ENCODE measurements around the gene PRDM16.

The PRDM16 gene

DNA sequence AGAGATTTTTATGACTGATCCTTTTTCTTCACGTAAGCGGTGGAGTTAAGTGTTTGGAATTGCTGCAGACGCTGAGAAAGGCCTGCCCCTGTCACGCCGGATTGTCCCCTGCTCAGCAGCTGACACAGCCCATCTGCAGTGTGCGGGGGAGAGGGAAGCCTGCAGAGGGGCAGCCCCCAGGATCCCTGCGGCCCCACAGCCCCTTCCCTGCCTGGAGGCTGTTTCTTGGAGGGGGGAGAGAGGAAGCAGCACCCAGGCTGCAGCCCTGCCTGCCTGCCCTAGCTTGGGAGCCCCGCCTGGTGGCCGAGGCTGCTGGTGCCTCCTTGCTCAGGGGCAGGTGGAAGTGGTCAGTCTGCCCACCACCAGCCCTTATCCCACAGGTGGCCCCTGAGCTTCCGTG lies 50.7 kb downstream of the PRDM16 start:
- Histone ChIP-seq H3K27me3 (ENCODE audit: insufficient read depth, low read length) (peaks cover 23% of the 10 kb centered on the region), H3K4me3 (ENCODE audit: low read length) (no peak overlapping the region), H3K36me3 (ENCODE audit: insufficient read depth, low read length) (no peaks in the 10 kb centered on the region), H3K4me1 (ENCODE audit: insufficient read depth, low read length) (peaks cover 3% of the 10 kb centered on the region), H2AFZ (ENCODE audit: low read depth, low read length) (no peak overlapping the region), H3K9me3 (ENCODE audit: low read length) (no peaks in the 10 kb centered on the region)

DNA sequence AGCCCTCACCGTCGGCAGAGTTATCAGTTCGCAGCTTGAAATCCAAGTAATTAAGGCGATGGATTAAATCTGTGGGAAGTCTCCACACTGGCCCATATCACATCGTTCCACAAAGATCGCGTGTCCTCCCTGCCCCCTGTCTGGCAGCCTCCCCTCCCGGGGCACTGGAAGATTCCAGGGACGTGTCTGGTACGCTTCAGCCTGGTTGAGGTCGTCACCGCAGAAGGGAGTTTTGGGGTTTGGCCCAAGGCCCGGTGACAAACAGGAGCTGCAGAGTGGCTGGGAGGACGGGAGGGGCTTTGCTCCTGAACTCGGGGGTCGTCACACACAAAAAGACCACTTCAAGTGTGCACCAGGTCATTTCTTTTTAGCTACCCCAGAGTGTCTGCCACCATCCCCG lies 51.1 kb downstream of the PRDM16 start:
- Histone ChIP-seq H3K4me3 (ENCODE audit: low read length) (no peak overlapping the region), H3K36me3 (ENCODE audit: insufficient read depth, low read length) (no peaks in the 10 kb centered on the region), H3K9me3 (ENCODE audit: low read length) (no peaks in the 10 kb centered on the region), H3K27me3 (ENCODE audit: insufficient read depth, low read length) (peaks cover 23% of the 10 kb centered on the region), H2AFZ (ENCODE audit: low read depth, low read length) (no peak overlapping the region), H3K4me1 (ENCODE audit: insufficient read depth, low read length) (peaks cover 3% of the 10 kb centered on the region)

DNA sequence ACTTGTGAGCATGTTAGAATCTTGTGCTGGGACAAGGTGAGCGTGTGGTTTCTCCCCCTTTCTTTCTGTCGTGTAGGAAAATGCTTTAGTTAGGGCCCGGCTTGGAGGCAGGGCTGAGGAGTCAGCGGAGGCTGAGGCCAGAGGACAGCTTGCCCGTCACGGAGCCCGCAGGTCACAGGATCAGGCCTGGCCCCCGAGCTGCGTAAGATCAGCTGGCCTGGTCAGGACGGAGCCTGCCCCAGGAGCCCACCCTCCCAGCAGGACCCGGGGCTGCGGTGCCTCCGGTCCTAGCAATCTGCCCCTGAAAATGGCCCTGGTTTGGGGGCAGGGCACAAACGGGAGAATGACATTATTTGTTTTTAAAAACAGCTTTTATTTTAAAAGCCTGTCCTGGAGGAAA lies 52.0 kb downstream of the PRDM16 start:
- no peak overlapping the region for H2AFZ ChIP-seq (ENCODE audit: low read depth, low read length)
- H3K4me1 ChIP-seq (ENCODE audit: insufficient read depth, low read length), result peaks cover 3% of the 10 kb centered on the region
- no peak overlapping the region for H3K4me3 ChIP-seq (ENCODE audit: low read length)
- peaks cover 23% of the 10 kb centered on the region for H3K27me3 ChIP-seq (ENCODE audit: insufficient read depth, low read length)
- no peaks in the 10 kb centered on the region for H3K9me3 ChIP-seq (ENCODE audit: low read length)
- no peaks in the 10 kb centered on the region for H3K36me3 ChIP-seq (ENCODE audit: insufficient read depth, low read length)

DNA sequence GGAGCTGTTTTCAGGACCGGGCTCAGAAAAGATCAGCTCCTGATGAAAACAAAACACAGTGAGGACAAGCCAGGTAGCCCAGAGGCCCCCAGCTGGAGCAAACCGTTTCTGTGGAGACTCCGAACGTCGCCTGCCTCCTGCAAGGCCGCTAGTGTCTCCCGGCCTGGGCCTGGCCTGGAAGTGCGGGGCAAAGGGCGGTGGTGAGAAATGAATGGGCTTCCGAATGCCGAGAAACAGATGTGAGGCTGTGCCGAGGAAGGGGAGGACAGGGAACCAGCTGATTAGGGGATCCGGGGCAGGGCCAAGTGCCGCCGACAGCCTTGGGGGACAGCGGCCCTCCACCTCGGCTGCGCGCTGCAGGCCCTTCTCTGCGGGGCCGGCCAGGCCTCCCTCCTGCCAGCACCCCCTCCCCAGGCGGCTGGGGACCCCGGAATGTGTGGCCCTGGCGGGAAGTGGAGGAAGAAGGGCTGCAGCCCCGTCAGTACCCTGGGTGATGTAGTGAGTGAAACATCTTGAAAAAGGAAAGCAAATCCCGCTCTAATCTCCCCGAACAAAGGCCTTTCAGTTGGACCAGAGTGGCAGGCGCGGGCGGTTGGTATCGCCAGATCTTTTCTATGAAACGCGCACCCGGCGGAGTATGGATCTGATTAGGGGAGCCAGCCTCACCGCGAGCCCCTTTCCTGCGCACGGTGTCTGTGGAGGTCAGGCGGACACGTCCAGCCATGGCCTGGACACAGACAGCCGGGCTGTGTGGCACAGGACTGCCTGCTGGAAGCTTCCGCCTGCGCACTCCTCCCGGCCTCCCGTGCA lies 52.6 kb downstream of the PRDM16 start:
- Histone ChIP-seq H3K36me3 (ENCODE audit: insufficient read depth, low read length) (no peaks in the 10 kb centered on the region), H3K27me3 (ENCODE audit: insufficient read depth, low read length) (peaks cover 26% of the 10 kb centered on the region), H3K4me1 (ENCODE audit: insufficient read depth, low read length) (peaks cover 3% of the 10 kb centered on the region), H3K4me3 (ENCODE audit: low read length) (no peak overlapping the region), H3K9me3 (ENCODE audit: low read length) (no peaks in the 10 kb centered on the region), H2AFZ (ENCODE audit: low read depth, low read length) (no peak overlapping the region)

DNA sequence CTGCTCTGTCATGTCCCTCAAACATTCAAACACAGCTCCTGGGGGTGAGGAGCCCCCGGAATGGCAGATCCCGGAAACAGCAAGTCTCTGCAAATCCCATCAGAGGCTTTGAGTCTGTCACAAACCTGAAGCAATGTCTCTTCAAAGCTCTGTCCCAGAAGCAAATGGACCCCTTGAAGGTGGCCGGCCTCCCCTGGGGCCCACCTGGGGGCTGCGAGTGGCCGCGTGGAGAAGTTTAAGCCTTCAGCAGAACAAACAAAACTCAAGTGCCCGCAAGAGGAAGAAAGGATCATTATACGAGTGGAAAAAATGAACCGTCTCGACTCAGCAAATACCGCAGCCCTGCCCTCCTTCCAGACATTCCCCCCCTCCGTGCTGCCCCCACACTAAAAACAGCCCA lies 53.3 kb downstream of the PRDM16 start:
- peaks cover 33% of the 10 kb centered on the region for H3K27me3 ChIP-seq (ENCODE audit: insufficient read depth, low read length)
- no peak overlapping the region for H3K4me3 ChIP-seq (ENCODE audit: low read length)
- peaks cover 3% of the 10 kb centered on the region for H3K4me1 ChIP-seq (ENCODE audit: insufficient read depth, low read length)
- no peaks in the 10 kb centered on the region for H3K9me3 ChIP-seq (ENCODE audit: low read length)
- no peak overlapping the region for H2AFZ ChIP-seq (ENCODE audit: low read depth, low read length)
- H3K36me3 ChIP-seq (ENCODE audit: insufficient read depth, low read length), result no peaks in the 10 kb centered on the region

DNA sequence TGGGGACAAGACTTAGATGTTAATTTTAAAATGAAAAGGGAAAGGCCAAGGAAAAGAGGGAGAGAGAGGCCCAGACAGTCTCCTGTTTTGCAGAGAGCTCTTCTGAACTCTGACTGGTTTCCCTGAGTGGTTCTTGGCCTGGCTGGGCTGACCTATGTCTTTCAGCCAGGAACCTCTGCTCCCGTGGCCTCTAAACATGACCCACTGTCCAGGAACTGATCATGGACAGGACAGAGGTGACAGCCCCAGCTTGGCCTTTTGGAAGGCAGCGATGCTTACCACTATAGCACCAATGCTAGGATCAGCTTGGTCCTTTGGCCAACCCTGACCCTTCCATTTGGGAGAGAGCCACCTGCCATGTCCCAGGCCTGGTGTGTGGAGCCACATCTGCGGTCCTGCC lies 55.2 kb downstream of the PRDM16 start:
- no peak overlapping the region for H3K4me3 ChIP-seq (ENCODE audit: low read length)
- H3K9me3 ChIP-seq (ENCODE audit: low read length), result no peaks in the 10 kb centered on the region
- H3K36me3 ChIP-seq (ENCODE audit: insufficient read depth, low read length), result no peaks in the 10 kb centered on the region
- no peak overlapping the region for H2AFZ ChIP-seq (ENCODE audit: low read depth, low read length)
- peaks cover 3% of the 10 kb centered on the region for H3K4me1 ChIP-seq (ENCODE audit: insufficient read depth, low read length)
- H3K27me3 ChIP-seq (ENCODE audit: insufficient read depth, low read length), result peaks cover 39% of the 10 kb centered on the region

DNA sequence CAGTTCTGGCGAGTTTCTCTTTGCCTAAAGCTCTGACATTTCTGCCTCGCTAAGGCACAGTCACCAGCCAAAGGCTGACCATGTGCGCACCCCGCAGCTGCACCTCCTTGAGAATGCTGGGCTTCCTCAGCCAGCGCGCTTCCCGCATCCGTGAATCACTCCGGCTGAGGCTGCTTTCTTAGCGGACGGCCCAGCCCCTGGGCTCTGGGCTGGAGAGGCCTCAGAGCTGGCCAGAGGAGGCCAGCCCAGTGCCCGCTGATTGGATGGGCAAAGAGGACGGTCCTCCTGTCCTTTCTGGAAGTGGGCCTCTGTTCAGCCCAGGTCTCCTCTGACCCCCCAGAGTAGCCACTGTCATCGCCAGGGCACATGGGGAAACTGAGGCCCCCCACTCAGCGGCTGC lies 56.1 kb downstream of the PRDM16 start:
- Histone ChIP-seq H3K27me3 (ENCODE audit: insufficient read depth, low read length) (peaks cover 33% of the 10 kb centered on the region), H3K4me1 (ENCODE audit: insufficient read depth, low read length) (peaks cover 2% of the 10 kb centered on the region), H2AFZ (ENCODE audit: low read depth, low read length) (no peak overlapping the region), H3K9me3 (ENCODE audit: low read length) (no peaks in the 10 kb centered on the region), H3K4me3 (ENCODE audit: low read length) (no peak overlapping the region), H3K36me3 (ENCODE audit: insufficient read depth, low read length) (no peaks in the 10 kb centered on the region)

DNA sequence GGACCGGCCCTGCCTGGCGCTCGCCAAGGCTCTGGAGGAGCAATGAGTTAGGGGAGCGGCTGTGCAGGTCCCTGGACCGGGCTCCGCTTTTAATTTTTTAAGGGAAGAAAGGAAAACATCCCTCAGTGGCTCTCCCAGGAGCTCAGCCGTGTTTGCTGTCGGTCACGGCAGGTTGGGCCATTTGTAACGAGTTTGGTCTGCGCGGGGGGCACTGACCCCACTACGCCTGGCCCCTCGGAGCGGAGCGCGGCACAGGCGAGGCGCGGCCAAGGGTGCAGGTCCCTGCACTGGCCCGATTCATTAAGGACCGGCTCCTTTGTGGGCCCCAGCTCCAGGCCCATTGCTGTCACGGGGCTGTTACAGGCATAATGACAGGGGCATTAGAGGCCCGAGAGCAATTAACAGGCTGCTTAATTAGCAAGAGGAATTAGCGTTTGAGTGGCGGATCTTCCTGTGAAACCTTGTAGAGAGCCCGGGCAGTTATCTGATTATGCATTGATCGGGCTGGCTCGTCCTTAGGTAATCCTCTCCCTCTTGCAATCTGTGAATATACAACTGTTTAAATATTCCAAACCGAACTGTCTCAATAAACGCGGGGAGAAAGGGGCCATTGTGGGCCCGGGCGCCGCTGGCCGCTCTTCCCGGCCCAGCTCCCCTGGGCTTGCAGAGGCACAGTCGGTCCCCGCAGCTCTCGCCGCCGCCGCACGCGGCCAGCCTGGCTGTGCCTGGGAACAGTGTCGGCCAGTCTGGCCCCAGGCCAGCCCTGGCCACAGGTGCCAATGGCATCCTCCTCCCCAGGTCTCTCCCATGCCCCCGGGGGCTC lies 56.8 kb downstream of the PRDM16 start:
- no peaks in the 10 kb centered on the region for H3K36me3 ChIP-seq (ENCODE audit: insufficient read depth, low read length)
- no peak overlapping the region for H2AFZ ChIP-seq (ENCODE audit: low read depth, low read length)
- H3K4me3 ChIP-seq (ENCODE audit: low read length), result no peak overlapping the region
- H3K27me3 ChIP-seq (ENCODE audit: insufficient read depth, low read length), result peaks cover 32% of the 10 kb centered on the region
- H3K9me3 ChIP-seq (ENCODE audit: low read length), result no peaks in the 10 kb centered on the region
- H3K4me1 ChIP-seq (ENCODE audit: insufficient read depth, low read length), result no peaks in the 10 kb centered on the region

DNA sequence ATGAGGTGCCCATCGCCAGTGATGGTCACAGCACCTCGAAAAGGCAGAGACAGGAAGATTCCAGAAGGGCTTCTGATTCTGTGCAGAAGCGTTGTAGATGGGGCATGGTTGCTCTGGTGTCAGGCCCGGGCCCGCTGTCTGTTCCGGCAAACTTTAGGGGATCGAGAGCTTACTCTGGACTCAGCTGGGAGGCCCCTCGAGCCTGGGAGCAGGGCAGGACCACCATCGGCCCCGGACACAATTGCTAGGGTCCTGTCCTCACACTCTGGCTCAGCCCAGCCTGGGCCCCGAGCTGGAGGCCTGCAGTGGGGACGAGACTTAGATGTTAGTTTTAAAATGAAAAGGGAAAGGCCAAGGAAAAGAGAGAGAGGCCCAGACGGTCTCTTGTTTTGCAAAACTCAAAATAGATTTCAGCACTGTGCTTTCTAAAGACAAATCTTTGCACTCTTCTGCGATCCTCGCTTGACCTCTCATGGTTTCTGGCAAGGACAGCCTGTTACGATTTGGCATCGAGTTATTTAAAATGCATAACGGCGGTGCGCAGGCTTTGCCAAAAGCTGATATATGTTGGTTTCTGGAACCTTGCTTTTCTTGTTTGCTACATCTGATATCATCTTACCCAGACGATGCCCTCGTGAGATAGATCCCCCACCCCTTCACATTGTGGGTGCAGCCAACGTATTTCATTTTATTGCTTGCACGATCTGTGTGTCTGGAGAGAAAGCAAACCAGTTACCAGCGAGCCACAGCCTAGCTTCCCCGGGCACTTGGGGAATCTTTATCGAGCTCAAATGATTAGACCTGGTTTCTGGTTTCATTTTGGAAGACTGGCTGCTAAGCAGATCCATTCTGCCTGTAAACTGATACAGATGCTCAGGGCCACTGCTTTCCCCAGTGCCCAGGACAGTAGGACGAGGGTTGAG lies 58.0 kb downstream of the PRDM16 start:
- H3K36me3 ChIP-seq (ENCODE audit: insufficient read depth, low read length), result no peaks in the 10 kb centered on the region
- no peaks in the 10 kb centered on the region for H3K4me1 ChIP-seq (ENCODE audit: insufficient read depth, low read length)
- no peak overlapping the region for H3K4me3 ChIP-seq (ENCODE audit: low read length)

DNA sequence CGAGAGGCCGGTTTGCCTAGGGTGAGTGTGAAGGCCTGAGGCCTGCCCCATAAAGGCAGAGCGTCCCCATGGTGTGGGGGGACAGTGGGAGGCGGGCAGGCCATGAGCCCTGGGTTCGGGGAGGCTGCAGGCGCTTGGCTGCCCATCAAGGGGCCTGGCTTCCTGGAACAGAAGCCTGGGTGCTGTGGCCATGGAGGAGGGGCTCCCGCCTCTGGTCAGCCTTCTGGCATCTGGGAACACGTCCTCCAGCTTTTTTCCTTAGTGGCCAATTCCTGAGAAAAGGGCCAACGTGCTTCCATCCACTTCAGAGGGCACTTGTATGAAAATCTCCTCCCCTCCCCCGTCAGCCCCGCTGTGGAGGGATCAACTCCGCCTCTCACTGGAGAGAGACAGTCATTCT lies 58.7 kb downstream of the PRDM16 start:
- Histone ChIP-seq H3K27me3 (ENCODE audit: insufficient read depth, low read length) (peaks cover 27% of the 10 kb centered on the region), H2AFZ (ENCODE audit: low read depth, low read length) (no peak overlapping the region), H3K4me3 (ENCODE audit: low read length) (no peak overlapping the region), H3K9me3 (ENCODE audit: low read length) (no peaks in the 10 kb centered on the region), H3K4me1 (ENCODE audit: insufficient read depth, low read length) (no peaks in the 10 kb centered on the region), H3K36me3 (ENCODE audit: insufficient read depth, low read length) (no peaks in the 10 kb centered on the region)

More for the DNA sequence above, 58.0 kb downstream of the PRDM16 start:
- Histone ChIP-seq H3K27me3 (ENCODE audit: insufficient read depth, low read length) (peaks cover 28% of the 10 kb centered on the region), H2AFZ (ENCODE audit: low read depth, low read length) (no peak overlapping the region), H3K9me3 (ENCODE audit: low read length) (no peaks in the 10 kb centered on the region)

DNA sequence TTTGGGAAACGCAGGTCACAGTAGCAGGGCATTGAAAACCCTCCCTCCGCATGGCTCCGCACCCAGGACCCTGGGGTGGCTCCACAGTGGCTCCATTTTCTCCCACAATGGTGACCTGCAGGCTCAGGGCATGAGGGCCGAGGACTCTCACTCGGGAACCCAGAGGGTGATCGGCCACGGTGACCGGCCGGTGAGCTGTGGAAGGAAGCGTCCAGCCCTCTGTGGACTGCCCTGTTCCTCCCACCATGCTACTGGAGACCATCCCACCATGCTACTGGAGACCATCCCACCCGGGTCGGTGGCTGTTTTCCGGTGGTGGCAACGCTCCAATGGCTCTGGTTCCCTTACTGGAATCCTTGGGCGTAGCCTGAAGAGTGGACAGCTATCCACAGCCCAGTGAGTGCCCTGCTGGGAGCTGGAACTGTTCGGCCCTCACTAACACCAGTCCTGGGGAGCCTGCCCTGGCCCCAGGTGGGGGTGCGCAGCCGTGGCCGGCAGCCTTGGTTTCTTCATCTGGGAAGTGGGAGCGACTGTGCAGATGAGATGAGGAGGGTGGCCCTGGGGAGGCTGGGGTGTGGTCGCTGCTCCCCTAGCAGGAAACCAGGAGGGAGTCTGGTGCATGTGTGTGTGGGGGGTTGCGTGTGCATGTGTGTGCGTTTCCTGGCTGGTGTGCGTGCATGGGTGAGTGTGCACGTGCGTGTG lies 59.6 kb downstream of the PRDM16 start:
- Histone ChIP-seq H3K4me3 (ENCODE audit: low read length) (no peak overlapping the region), H3K4me1 (ENCODE audit: insufficient read depth, low read length) (no peaks in the 10 kb centered on the region), H3K9me3 (ENCODE audit: low read length) (no peaks in the 10 kb centered on the region), H3K36me3 (ENCODE audit: insufficient read depth, low read length) (no peaks in the 10 kb centered on the region), H3K27me3 (ENCODE audit: insufficient read depth, low read length) (peaks cover 23% of the 10 kb centered on the region), H2AFZ (ENCODE audit: low read depth, low read length) (no peak overlapping the region)

DNA sequence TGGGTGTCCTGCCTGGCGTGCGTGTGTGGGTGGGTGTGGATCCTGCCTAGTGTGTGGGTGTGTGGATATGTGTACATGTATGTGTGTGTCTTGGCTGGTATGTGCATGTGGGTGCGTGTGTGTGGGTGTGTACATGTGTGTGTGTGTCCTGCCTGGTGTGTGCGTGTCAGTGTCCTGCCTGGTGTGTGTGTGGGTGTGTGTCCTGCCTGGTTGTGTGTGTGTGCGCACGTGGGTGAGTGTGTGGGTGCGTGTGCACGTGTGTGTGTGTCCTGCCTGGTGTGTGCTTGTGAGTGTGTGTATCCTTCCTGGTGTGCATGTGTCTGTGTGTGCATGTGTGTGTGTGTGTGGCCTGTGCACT lies 60.1 kb downstream of the PRDM16 start:
- H3K4me3 ChIP-seq (ENCODE audit: low read length), result no peak overlapping the region
- no peaks in the 10 kb centered on the region for H3K4me1 ChIP-seq (ENCODE audit: insufficient read depth, low read length)
- no peak overlapping the region for H2AFZ ChIP-seq (ENCODE audit: low read depth, low read length)

More for the DNA sequence above, 60.1 kb downstream of the PRDM16 start:
- no peaks in the 10 kb centered on the region for H3K36me3 ChIP-seq (ENCODE audit: insufficient read depth, low read length)
- H3K9me3 ChIP-seq (ENCODE audit: low read length), result no peaks in the 10 kb centered on the region
- H3K27me3 ChIP-seq (ENCODE audit: insufficient read depth, low read length), result peaks cover 23% of the 10 kb centered on the region
